ENCODE data around the gene NSUN4.
"Not testable (repeated sequence)": the region's sequence is repeated elsewhere in the genome, so short reads cannot be mapped to it uniquely, and the experiment has no call there.

NSUN4 gene

DNA sequence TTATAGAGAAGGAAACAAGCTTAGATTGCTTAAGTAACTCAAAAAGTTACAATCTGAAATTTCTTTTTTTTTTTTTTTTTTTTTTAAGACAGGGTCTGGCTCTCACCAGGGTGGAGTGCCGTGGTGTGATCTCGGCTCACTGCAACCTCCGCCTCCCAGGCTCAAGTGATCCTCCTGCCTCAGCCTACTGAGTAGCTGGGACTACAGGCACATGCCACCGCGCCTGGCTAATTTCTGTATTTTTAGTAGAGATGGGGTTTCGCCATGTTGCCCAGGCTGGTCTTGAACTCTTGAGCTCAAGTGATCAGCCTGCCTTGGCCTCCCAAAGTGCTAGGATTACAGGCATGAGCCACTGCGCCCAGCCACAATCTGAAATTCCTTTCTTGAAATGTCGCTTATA is 27.1 kb downstream of the NSUN4 start:
- not testable (repeated sequence) for DNase-seq (ENCODE audit: low read depth)

GRCh38 chr1:46368791-46369190 is 28.2 kb downstream of the NSUN4 start:
- no peak for DNase-seq (ENCODE audit: low read depth)

GRCh38 chr1:46369542-46370213 is 29.1 kb downstream of the NSUN4 start:
- no peak for DNase-seq (ENCODE audit: low read depth)

GRCh38 chr1:46370214-46370633 is 29.6 kb downstream of the NSUN4 start:
- peak; percentile 37 for DNase-seq (ENCODE audit: low read depth)

- DNase-seq (ENCODE audit: low read depth): no peak
Measured at GRCh38 chr1:46372431-46372830, 31.8 kb downstream of the NSUN4 start.

DNA sequence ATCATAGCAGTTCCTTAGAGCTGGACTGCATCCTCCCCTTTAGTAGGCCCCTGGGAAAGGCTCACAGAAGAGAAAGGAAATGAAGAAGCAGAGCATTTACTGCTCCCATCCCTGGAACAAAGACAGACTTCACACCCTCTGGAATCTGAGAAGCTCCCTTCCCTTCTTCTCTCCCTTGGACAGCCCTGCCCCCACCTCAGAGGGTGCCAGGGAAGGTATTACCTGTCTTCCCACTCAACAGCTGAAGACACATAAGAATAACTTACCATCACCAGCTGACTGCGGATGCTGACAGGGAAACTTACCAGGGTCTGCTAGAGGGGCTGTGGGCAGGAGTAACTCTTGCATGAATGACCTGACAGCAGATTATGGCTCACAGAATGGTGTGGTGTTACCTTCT is 39.4 kb downstream of the NSUN4 start:
- DNase-seq (ENCODE audit: low read depth): no peak

DNA sequence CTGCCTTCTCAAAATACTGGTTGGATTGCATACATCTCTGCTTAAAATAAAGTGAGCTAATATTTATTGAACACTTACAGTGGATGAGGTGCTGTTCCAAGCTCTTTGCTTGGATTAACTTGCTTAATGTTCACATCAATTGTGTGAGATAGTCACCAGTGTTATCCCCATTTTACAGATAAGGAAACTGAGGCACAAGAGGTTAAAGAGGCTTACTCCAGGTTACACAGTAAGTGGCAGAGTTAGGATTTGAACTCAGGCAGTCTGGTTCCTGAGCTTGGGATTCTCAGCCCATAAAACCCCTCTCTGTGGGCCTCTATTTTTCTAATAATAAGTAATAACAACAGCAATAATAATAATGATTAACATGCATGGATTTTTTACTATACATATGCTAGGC is 39.9 kb downstream of the NSUN4 start:
- no peak for DNase-seq (ENCODE audit: low read depth)

- DNase-seq (ENCODE audit: low read depth): no peak
Measured at GRCh38 chr1:46393510-46393909, 52.9 kb downstream of the NSUN4 start.

DNA sequence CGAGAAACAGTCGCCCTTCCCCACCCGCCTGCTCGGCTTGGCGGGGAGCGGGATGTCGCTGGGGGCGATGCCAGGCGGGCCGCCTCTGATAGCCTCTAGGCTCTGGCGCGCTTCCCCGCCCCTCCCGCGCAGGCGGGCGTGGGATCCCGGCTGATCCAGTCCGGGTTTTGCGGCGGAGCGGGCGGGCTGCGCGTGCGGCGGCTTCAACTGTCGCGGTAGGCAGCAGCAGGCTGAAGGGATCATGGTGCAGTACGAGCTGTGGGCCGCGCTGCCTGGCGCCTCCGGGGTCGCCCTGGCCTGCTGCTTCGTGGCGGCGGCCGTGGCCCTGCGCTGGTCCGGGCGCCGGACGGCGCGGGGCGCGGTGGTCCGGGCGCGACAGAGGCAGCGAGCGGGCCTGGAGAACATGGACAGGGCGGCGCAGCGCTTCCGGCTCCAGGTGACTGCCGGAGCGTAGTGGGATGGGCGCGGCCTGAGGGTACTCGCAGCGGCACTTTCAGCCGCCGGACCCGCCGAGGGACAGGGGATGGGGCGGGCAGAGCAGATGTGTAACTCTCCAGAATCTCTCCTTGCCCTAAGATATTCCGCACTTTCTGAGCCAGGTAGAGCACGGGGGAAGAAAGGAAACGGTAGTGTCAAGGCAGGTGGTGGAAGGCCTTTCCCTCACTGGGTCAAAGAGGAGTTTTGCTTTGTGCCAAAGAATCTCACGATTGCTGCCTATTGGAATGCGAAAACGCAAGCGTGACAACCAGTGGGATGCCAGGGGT is 53.7 kb downstream of the NSUN4 start, which contains the start of gene FAAH:
Gene FAAH, plus strand, starts transcription at position 210 of the 764 bp plus-strand sequence. Its CDS starts 32 bp downstream, at position 242.
- DNase-seq (ENCODE audit: low read depth): no peak

DNA sequence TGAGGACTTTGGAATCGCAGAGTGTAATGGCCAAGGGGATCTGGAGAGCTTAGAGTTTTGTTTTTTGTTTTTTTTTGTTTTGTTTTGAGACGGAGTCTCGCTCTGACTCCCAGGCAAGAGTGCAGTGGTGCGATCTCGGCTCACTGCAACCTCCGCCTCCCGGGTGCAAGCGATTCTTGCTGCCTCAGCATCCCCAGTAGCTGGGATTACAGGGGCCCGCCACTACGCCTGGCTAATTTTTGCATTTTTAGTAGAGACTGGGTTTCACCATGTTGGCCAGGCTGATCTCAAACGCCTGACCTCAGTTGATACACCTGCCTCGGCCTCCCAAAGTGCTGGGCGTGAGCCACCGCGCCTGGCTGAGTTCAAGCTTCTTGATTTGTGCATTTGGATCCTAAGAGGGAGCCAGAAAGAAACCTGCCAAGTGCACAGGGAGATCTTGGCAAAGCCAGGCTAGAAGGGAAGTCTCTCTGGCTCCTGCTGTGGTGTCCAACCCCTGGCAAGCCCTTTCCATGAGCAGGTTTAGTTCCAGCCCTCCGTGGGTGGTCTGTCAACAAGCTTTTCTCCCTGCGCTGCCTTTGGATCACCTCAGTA is 54.4 kb downstream of the NSUN4 start:
- DNase-seq (ENCODE audit: low read depth): no peak

GRCh38 chr1:46396441-46397398 is 56.1 kb downstream of the NSUN4 start:
- no peak for DNase-seq (ENCODE audit: low read depth)

GRCh38 chr1:46399307-46399706 is 58.7 kb downstream of the NSUN4 start:
- no peak for DNase-seq (ENCODE audit: low read depth)

GRCh38 chr1:46400421-46400820 is 59.8 kb downstream of the NSUN4 start:
- no peak for DNase-seq (ENCODE audit: low read depth)

- no peak for DNase-seq (ENCODE audit: low read depth)
Measured at GRCh38 chr1:46401154-46401913, 60.7 kb downstream of the NSUN4 start.

- DNase-seq (ENCODE audit: low read depth): peak; percentile 54
Measured at GRCh38 chr1:46401964-46402626, 61.5 kb downstream of the NSUN4 start.

DNA sequence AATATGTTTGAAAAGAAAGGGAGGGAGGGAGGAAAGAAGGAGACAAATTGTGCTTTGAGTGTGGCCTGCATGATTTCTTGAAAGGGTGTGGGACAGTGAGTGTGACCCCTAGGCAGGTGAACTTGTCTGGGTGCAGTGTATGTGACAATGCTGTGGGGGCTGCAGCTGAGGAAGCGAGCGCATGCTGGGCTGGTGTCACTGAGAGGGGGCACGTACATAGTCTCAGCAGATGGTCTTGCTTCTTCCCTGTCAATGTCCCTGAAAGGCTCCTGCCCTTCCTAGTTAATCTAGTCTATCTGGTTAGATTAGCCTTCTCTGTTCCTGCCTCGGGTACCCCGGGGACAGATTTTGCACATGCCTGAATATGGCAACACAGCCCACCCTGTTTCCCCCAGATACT is 63.3 kb downstream of the NSUN4 start:
- DNase-seq (ENCODE audit: low read depth): no peak

- DNase-seq (ENCODE audit: low read depth): no peak
Measured at GRCh38 chr1:46404482-46405196, 64.0 kb downstream of the NSUN4 start.

DNA sequence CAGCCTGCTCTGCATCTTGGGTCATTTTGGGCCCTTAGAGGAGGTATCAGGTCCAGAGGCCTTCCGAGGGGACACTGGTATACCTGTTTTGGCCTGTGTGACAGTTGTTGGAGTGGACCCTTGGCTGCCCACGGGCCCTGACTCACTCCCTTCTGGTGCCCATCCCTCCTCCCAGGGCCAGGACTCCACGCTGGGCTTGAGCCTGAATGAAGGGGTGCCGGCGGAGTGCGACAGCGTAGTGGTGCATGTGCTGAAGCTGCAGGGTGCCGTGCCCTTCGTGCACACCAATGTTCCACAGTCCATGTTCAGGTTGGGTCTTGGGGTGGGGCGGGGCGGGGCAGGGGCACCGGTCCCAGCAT is 64.6 kb downstream of the NSUN4 start:
- DNase-seq (ENCODE audit: low read depth): no peak

DNA sequence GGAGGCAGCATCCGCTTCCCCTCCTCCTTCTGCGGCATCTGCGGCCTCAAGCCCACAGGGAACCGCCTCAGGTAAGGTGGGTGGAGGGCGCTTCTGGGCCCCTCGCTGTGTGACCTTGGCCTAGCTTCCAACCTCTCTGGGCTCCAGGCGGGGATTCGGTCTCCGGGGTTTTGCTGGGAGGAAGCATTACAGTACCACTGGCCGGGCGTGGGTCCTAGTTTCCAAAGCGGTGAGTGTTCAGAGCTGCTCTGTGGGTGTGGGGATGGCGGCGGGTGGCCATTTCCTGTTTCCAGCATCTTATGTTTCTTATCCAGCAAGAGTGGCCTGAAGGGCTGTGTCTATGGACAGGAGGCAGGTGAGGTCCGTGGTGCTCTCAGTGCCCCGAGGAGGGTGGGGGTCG is 65.1 kb downstream of the NSUN4 start:
- DNase-seq (ENCODE audit: low read depth): no peak
